HuH-7.5 (cell line): ENCODE measurements around the gene UBE2C.
A peak's percentile ranks its signal among the peaks of the same experiment; 100 is the strongest.

Experiments used
- DNase-seq: peaks from one replicate; pipeline ENCODE4 v3.0.0; 2011; ENCODE audit warnings: low spot score

The UBE2C gene

GRCh38 chr20:45833030-45833882 is 20.8 kb downstream of the UBE2C start, which contains the start of gene SNX21:
TSS of gene SNX21 (plus strand) at chr20:45833799. CDS start at chr20:45833920, 121 bp downstream.
- peak; percentile 81 for DNase-seq

GRCh38 chr20:45833883-45834796 is 21.7 kb downstream of the UBE2C start:
- DNase-seq = peak; percentile 84

GRCh38 chr20:45834797-45835161 is 22.3 kb downstream of the UBE2C start:
- no peak for DNase-seq

- no peak for DNase-seq
These were observed 22.9 kb downstream of the UBE2C start for GRCh38 chr20:45835329-45835765.

- DNase-seq = no peak
These were observed 23.4 kb downstream of the UBE2C start for GRCh38 chr20:45835825-45836224.

- no peak for DNase-seq
These were observed 24.4 kb downstream of the UBE2C start for GRCh38 chr20:45836841-45837240.

- no peak for DNase-seq
These were observed 28.3 kb downstream of the UBE2C start for GRCh38 chr20:45840700-45841198.

- no peak for DNase-seq
These were observed 29.1 kb downstream of the UBE2C start for GRCh38 chr20:45841407-45842129.

- no peak for DNase-seq
These were observed 29.8 kb downstream of the UBE2C start for GRCh38 chr20:45842169-45842812.

GRCh38 chr20:45843506-45843905 is 31.1 kb downstream of the UBE2C start:
- DNase-seq = no peak

GRCh38 chr20:45845452-45845851 is 33.0 kb downstream of the UBE2C start:
- no peak for DNase-seq

GRCh38 chr20:45848421-45848820 is 36.0 kb downstream of the UBE2C start:
- DNase-seq = no peak

- DNase-seq = no peak
These were observed 36.6 kb downstream of the UBE2C start for GRCh38 chr20:45848969-45849582.

- DNase-seq = no peak
These were observed 37.8 kb downstream of the UBE2C start for GRCh38 chr20:45850238-45850637.

GRCh38 chr20:45850926-45851325 is 38.5 kb downstream of the UBE2C start:
- DNase-seq = no peak

GRCh38 chr20:45851501-45851900 is 39.1 kb downstream of the UBE2C start:
- DNase-seq = no peak

- no peak for DNase-seq
These were observed 39.9 kb downstream of the UBE2C start for GRCh38 chr20:45852326-45852725.

GRCh38 chr20:45853484-45853883 is 41.0 kb downstream of the UBE2C start:
- DNase-seq = no peak

- DNase-seq = peak; percentile 99
These were observed 44.9 kb downstream of the UBE2C start, which contains the start of the genes ACOT8 and ZSWIM3 for GRCh38 chr20:45857114-45857881. TSS of gene ACOT8 (minus strand) at chr20:45857392. CDS start at chr20:45857315, 77 bp downstream. TSS of gene ZSWIM3 (plus strand) at chr20:45857614. CDS start at chr20:45857826, 212 bp downstream.

GRCh38 chr20:45857882-45858216 is 45.4 kb downstream of the UBE2C start:
- peak; percentile 55 for DNase-seq
